ENCODE measurements around the gene MZF1.
"Not testable (repeated sequence)": the region's sequence is repeated elsewhere in the genome, so short reads cannot be mapped to it uniquely, and the experiment has no call there.

The MZF1 gene

DNA sequence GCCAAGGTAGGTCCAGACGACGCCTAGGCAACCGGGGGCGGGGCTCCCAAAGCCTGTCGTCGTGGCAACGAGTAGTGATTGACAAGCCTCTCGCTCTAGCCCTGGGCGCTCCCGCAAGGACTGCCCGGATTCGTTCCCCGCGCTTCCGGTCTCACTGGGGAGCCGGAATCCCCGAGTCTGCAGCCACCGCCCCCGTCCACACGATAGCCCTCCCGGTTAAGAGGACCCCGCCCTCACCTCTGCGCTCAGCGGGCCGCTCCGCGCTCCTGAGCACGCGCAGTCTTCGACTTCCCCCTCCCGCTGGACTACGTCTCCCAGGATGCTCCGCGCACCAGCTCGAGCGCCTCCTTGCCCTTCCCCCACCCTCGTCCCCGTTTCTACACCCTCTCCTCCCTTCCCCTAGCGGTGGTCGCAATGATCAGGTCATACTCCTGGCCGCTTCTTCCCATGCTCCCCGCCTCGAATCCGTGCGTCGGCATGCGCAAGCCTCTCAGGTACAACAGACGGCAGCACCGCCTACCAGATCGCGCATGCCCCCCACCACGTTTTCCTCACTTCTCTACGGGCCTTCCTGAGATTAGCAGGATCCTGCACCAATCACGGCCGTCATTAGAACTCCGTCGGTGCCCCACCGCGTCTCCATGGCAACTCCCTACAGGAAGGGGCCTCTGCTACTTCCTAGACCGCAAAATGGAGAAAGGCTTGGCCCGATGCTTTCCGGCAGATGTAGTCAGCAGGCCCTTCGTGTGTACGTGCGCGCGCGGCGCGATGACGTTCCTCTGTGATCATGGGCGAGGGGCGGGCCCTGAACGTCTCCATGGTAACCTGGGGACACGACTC lies at the start of gene MZF1:
Gene MZF1, minus strand, starts transcription at position 518 of the 840 bp plus-strand sequence. CDS start 1,946 bp downstream, outside the sequence.
- peak; percentile 100 for DNase-seq (ENCODE audit: low read depth, low spot score)

DNA sequence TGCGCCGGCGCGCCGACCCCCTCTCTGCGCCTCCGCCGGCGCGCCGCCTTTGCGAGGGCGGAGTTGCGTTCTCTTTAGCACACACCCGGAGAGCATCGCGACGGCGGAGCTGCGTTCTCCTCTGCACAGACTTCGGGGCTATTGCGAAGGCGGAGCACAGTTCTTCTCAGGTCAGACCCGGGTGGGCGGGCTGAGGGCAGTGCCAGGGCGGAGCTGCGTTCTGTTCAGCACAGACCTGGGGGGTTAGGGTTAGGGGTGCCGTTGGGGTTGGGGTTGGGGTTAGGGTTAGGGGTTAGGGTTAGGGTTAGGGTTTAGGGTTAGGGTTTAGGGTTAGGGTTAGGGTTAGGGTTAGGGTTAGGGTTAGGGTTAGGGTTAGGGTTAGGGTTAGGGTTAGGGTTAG lies 34.1 kb upstream of the MZF1 start:
- DNase-seq (ENCODE audit: low read depth, low spot score), result not testable (repeated sequence)

GRCh38 chr19:58606251-58606896 lies 33.2 kb upstream of the MZF1 start:
- DNase-seq (ENCODE audit: low read depth, low spot score), result not testable (repeated sequence)

- no peak for DNase-seq (ENCODE audit: low read depth, low spot score)
Measured at GRCh38 chr19:58586133-58586765, 13.1 kb upstream of the MZF1 start.

DNA sequence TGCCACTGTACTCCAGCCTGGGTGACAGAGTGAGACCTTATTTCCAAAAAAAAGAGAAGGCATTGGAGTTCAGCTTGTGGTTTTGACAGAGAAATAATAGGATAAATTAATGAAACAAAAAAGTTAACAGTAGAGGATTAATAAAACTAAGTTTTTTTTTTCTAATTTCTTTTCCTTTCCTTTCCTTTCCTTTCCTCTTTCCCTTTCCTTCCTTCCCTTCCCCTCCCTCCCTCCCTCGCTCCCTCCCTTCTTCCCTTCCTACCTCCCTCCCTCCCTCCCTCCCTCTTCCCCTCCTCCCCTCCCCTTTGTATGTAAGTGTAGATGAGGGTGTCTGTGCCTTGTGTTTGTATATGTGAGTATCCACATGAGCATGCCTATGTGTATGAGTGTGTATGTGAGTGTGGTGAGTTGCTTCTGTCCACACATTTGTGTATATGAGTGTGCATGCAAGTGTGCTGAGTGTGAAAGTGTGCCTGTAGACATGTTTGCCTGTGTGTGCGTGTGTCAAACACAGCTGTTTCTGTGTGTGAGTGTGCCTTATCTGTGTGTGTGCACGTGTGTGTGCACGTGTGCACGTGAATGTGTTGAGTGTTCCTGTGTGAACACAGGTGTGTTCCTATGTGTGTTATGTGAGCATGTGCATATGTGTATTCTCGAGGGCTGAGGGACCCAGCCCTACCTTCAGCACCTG lies 12.5 kb upstream of the MZF1 start:
- DNase-seq (ENCODE audit: low read depth, low spot score), result no peak

DNA sequence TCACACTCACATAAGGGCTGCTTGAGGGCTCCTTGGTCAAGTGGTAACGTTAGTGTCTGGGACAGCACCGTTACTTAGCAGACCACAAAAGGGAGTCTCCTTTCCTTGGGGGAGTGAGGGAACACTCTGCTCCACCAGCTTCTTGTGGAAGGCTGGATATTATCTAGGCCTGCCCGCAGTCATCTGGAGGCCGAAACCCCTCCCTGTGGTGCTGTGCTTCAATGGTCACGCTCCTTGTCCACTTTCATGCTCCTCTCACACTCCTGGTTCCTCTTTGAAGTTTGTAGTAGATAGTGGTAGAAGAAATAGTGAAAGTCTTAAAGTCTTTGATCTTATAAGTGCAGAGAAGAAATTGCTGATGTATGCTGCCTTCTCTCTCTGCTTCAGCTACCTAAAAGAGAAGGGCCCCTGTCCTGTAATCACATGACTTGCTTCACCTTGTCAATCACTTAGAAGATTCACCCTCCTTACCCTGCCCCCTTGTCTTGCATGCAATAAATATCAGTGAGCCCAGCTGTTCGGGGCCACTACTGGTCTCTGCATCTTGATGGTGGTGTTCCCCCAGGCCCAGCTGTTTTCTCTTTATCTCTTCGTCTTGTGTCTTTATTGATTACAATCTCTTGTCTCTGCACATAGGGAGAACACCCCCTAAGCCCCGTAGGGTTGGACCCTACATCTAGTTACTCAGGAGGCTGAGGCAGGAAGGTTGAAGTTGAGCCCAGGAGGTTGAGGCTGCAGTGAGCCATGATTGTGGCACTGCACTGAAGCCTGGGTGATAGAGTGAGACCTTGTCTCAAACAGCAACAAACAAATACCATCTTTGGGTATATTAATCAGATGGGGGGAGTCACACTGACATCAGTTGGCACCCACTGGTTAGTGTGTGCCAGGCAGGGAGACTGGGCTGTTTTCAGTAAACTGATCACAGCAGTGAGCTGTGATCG lies 11.6 kb upstream of the MZF1 start:
- DNase-seq (ENCODE audit: low read depth, low spot score), result no peak

- DNase-seq (ENCODE audit: low read depth, low spot score), result no peak
Measured at GRCh38 chr19:58582985-58583384, 9.8 kb upstream of the MZF1 start.

DNA sequence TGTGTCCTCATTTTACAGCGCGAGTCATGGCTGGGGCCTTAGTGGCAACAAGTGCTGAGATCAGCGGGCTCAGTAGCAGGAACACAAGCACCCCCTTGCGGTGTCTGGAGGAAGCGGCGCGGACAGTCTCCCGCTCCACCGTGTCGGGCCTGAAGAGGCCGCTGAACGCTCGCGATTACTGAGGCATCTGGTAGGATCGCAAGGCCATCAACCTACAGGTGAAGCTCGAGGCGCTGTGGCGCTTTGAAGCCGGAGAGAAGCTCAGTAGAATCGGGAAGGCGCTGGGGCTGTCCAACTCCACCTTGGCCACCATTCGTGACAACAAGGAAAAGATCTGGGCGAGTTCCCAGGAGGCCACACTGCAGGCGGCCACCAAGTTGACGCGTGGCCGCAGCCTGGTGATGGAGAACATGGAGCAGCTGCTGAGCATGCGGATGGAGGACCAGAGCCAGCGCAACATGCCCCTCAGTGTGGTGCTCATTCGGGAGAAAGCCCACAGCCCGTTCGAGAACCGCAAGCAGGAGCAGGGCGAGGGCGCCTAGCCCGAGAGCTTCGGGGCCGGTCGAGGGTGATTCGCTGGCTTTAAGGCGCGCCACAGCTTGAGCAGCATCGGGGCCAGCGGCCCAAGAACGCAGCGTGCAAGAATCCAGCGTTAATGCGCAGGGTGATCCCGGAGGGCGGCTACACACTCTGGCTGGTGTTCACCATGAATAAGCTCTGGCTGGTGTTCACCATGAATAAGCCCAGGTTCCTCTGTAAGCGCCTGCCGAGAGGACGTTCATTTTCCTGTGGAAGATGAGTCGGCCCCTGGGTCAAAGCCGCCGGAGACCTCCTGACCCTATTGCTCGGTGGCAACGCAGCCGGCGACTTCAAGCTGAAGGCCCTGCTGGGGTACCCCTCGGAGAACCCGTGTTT lies 8.3 kb upstream of the MZF1 start:
- peak; percentile 88 for DNase-seq (ENCODE audit: low read depth, low spot score)

GRCh38 chr19:58579473-58580142 lies 6.5 kb upstream of the MZF1 start:
- DNase-seq (ENCODE audit: low read depth, low spot score), result no peak

- DNase-seq (ENCODE audit: low read depth, low spot score), result no peak
Measured at GRCh38 chr19:58578012-58578925, 5.1 kb upstream of the MZF1 start.

- not testable (repeated sequence) for DNase-seq (ENCODE audit: low read depth, low spot score)
Measured at GRCh38 chr19:58577581-58577980, 4.4 kb upstream of the MZF1 start.

DNA sequence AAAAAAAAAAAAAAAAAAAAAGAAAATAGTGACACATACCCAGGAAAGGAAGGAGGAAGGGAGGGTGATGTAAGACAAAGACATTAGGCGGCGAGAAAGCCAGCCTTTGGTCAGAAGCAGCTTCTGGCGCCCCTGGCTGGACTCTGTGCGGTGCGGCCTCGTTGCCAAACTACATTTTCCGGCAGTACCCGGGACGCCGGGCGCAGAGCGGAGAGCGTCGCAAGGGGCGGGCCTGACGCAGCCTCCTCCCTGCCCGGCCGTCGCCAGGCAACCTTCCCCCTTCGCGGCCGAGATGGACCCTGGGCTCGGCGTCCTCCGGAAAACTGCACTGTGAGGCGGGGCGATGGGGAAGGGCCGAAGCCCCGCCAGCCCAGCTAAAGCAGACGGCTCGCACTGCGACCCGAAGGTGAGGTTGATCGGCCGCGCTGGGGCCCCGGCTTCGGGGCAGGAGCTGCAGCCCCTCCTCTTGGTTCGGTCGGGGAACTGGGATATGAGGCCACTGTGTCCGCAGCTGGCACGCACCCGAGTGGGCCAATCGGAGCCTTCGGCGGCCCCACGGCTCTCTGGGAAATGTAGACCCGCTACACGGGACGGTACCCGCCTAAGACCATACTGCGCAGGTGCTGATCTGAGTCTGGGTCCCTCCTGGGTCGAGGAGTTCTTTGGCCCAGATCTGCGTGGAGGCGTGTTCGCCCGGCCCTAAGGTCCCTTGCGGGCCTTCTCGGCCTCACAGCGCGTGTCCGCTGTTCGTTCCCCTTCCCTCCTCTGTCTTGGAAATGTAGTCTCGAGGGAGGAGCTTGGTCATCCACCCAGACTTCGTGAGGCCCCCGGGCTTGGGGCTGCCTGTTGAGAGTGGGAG lies 2.3 kb upstream of the MZF1 start:
- peak; percentile 97 for DNase-seq (ENCODE audit: low read depth, low spot score)

DNA sequence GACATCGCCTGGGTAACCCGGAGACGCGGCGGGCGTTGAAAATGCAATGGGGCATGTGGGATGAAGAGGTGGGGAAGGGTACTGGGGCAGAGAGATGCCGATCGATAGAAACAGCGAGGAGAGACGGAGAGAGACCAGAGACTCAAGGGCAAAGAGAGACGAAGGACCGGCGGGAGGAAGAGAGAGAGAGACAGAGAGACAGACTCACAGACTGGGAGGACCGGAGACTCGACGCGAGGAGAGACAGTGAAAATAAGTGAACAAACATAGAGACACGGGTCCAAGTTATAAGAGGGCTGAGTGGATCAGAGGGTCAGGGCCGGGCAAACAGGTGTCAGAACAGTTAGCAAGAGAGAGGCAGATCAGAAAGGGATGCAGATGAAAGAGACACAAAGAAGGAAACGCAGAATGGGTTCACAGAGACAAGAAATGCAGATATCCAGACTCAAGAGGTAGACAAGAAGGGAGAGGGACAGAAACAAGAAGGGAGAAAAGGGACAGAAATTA lies 576 bp upstream of the MZF1 start:
- no peak for DNase-seq (ENCODE audit: low read depth, low spot score)

GRCh38 chr19:58572026-58572817 lies 913 bp downstream of the MZF1 start:
- no peak for DNase-seq (ENCODE audit: low read depth, low spot score)

DNA sequence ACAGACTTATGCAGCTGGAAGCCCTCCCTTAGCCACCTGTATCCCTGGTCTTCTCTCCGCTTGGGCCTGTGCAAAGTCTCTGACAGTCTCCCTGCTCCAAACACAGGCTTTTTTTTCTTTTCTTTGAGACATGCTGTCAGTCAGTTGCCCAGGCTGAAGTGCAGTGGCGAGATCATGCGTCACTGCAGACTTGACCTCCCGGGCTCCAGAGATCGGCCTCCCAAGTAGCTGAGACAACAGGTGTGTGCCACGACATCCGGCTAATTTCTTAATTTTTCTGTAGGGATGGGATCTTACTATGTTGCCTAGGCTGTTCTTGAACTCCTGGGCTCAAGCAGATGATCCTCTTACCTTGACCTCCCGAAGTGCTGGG lies 1.6 kb downstream of the MZF1 start:
- DNase-seq (ENCODE audit: low read depth, low spot score), result no peak

All from astrocyte of the hippocampus (primary cell).